Activated naive CD8-positive, alpha-beta T cell treated with anti-CD3 and anti-CD28 coated beads, Interleukin-2, amount 50 U/mL, for 16 hours (primary cell): ENCODE measurements around the gene LRRC7.
"Not testable (repeated sequence)": the region's sequence is repeated elsewhere in the genome, so short reads cannot be mapped to it uniquely, and the experiment has no call there.

ENCODE experiments used
- DNase-seq: peaks from one replicate; pipeline ENCODE4 v3.0.0-alpha.2; 2020; ENCODE audit warnings: low read depth, low spot score

Gene LRRC7

GRCh38 chr1:69863704-69864103 is 296.0 kb downstream of the LRRC7 start:
- DNase-seq = no peak

GRCh38 chr1:69871412-69871811 is 303.7 kb downstream of the LRRC7 start:
- no peak for DNase-seq

GRCh38 chr1:69878338-69878737 is 310.6 kb downstream of the LRRC7 start:
- DNase-seq = no peak

GRCh38 chr1:69888016-69888415 is 320.3 kb downstream of the LRRC7 start:
- not testable (repeated sequence) for DNase-seq

- no peak for DNase-seq
Measured at GRCh38 chr1:69888657-69889056, 320.9 kb downstream of the LRRC7 start.

- DNase-seq = no peak
Measured at GRCh38 chr1:69898403-69898947, 330.8 kb downstream of the LRRC7 start.

GRCh38 chr1:69911301-69911801 is 343.6 kb downstream of the LRRC7 start:
- DNase-seq = no peak

- DNase-seq = no peak
Measured at GRCh38 chr1:69913977-69914376, 346.3 kb downstream of the LRRC7 start.

- DNase-seq = no peak
Measured at GRCh38 chr1:69914976-69915765, 347.4 kb downstream of the LRRC7 start.

GRCh38 chr1:69919129-69919921 is 351.6 kb downstream of the LRRC7 start:
- no peak for DNase-seq

GRCh38 chr1:69919922-69920273 is 352.2 kb downstream of the LRRC7 start:
- DNase-seq = no peak

- DNase-seq = no peak
Measured at GRCh38 chr1:69920426-69920825, 352.7 kb downstream of the LRRC7 start.

- DNase-seq = no peak
Measured at GRCh38 chr1:69921486-69921885, 353.8 kb downstream of the LRRC7 start.

- not testable (repeated sequence) for DNase-seq
Measured at GRCh38 chr1:69928234-69928633, 360.5 kb downstream of the LRRC7 start.

- DNase-seq = no peak
Measured at GRCh38 chr1:69929308-69930057, 361.8 kb downstream of the LRRC7 start.

GRCh38 chr1:69930396-69930795 is 362.7 kb downstream of the LRRC7 start:
- no peak for DNase-seq

- DNase-seq = no peak
Measured at GRCh38 chr1:69932760-69933159, 365.0 kb downstream of the LRRC7 start.

GRCh38 chr1:69940231-69940630 is 372.5 kb downstream of the LRRC7 start:
- DNase-seq = no peak

GRCh38 chr1:69940816-69941215 is 373.1 kb downstream of the LRRC7 start:
- DNase-seq = no peak

- DNase-seq = no peak
Measured at GRCh38 chr1:69943030-69943429, 375.3 kb downstream of the LRRC7 start.

- no peak for DNase-seq
Measured at GRCh38 chr1:69946935-69947334, 379.2 kb downstream of the LRRC7 start.

GRCh38 chr1:69947837-69948236 is 380.1 kb downstream of the LRRC7 start:
- no peak for DNase-seq
